Keratinocyte (primary cell): ENCODE data around the gene GPRC6A. TPM values are rescaled to one million over a fixed set of nuclear protein-coding genes. Genes with fewer than 3 reads are reported as not detected.

Experiments used
- DNase-seq: peaks from one replicate; pipeline ENCODE4 v3.0.0-alpha.2; 2011; ENCODE audit warnings: low read depth, missing footprints, low spot score
- FAIRE-seq: peaks from 2 replicates; lab custom pipeline; 2011; peaks lifted over from hg19 to GRCh38; lab: Jason Lieb, UNC
- H2AFZ ChIP-seq: 2 replicates; pipeline ENCODE4 v1.6.0; 2012; ENCODE audit warnings: low read length, control low read depth, inconsistent platforms; ENCODE audit not compliant: control insufficient read depth
- H3K27ac ChIP-seq: 2 replicates; pipeline ENCODE4 v1.5.1; 2011; ENCODE audit warnings: low read length; ENCODE audit not compliant: control insufficient read depth, insufficient read depth
- H3K27me3 ChIP-seq: 3 replicates; pipeline ENCODE4 v1.6.0; 2011; ENCODE audit warnings: low read length; ENCODE audit not compliant: control insufficient read depth, insufficient read depth; ENCODE audit errors: extremely low read depth
- H3K36me3 ChIP-seq, 2 experiments: 2 replicates in 1 of 2; 3 replicates in 1 of 2; pipeline ENCODE4 v1.5.1; 2011; ENCODE audit warnings: low read length in 2 of 2, mild to moderate bottlenecking in 1 of 2; ENCODE audit not compliant: control insufficient read depth in 2 of 2, insufficient read depth in 2 of 2; ENCODE audit errors: extremely low read depth in 1 of 2
- H3K4me1 ChIP-seq: 3 replicates; pipeline ENCODE4 v1.5.1; 2011; ENCODE audit warnings: low read length; ENCODE audit not compliant: control insufficient read depth, insufficient read depth; ENCODE audit errors: extremely low read depth
- H3K4me2 ChIP-seq: 3 replicates; pipeline ENCODE4 v1.6.0; 2011; ENCODE audit warnings: low read depth, low read length; ENCODE audit not compliant: control insufficient read depth, insufficient read depth; ENCODE audit errors: extremely low read depth
- H3K4me3 ChIP-seq, 3 experiments: fragments of 200-600 bp in 1 of 3; sonication (generic) in 1 of 3; 2 replicates in 2 of 3; 3 replicates in 1 of 3; pipeline ENCODE4 v1.5.1; 2011 to 2016; ENCODE audit warnings: low read length in 3 of 3, mild to moderate bottlenecking in 3 of 3, control low read depth in 2 of 3, inconsistent platforms in 1 of 3, low read depth in 1 of 3, mixed read lengths in 1 of 3, mixed run types in 1 of 3, moderate library complexity in 1 of 3; ENCODE audit not compliant: control insufficient read depth in 2 of 3, insufficient read depth in 2 of 3; ENCODE audit errors: extremely low read depth in 1 of 3
- H3K79me2 ChIP-seq: 2 replicates; pipeline ENCODE4 v1.6.0; 2012; ENCODE audit warnings: low read length; ENCODE audit not compliant: control insufficient read depth, insufficient read depth
- H3K9ac ChIP-seq: 3 replicates; pipeline ENCODE4 v1.6.0; 2011; ENCODE audit warnings: low read length; ENCODE audit not compliant: control insufficient read depth, insufficient read depth; ENCODE audit errors: extremely low read depth
- H3K9me1 ChIP-seq: 3 replicates; pipeline ENCODE4 v1.6.0; 2011; ENCODE audit warnings: low read length; ENCODE audit not compliant: control insufficient read depth, insufficient read depth; ENCODE audit errors: extremely low read depth
- H3K9me3 ChIP-seq: 2 replicates; pipeline ENCODE4 v1.5.1; 2012; ENCODE audit warnings: low read depth, low read length; ENCODE audit not compliant: control insufficient read depth
- H4K20me1 ChIP-seq: 3 replicates; pipeline ENCODE4 v1.6.0; 2011; ENCODE audit warnings: low read length; ENCODE audit not compliant: control insufficient read depth, insufficient read depth; ENCODE audit errors: extremely low read depth
- EZH2 ChIP-seq: IDR thresholded peaks from one replicate; pipeline ENCODE4 v1.6.1; 2012; ENCODE audit warnings: inconsistent platforms, mild to moderate bottlenecking, low read length, moderate library complexity
- dilution Hi-C: fragments of 300-500 bp; cut with MboI; formaldehyde crosslinking; loops from one replicate; pipeline ENCODE4 v1.7.0; 2020; ENCODE audit warnings: low sequenced_read_pairs; ENCODE audit not compliant: extremely low pct_ligation_motif_present
- polyA minus RNA-seq, 3 experiments: library from RNA; depleted of rRNA, polyadenylated mRNA; stranded (reverse); fragments of >200 nt; gene quantifications; 1 replicate in 1 of 3; 2 replicates in 1 of 3; 3 replicates in 1 of 3; pipeline ENCODE4 v1.2.3, GENCODE V29; 2011
- polyA plus RNA-seq, 5 experiments: library from polyadenylated mRNA; depleted of rRNA in 3 of 5; stranded (reverse) in 3 of 5; stranded (forward) in 1 of 5; unstranded in 1 of 5; fragments of >200 nt; gene quantifications; 1 replicate in 1 of 5; 2 replicates in 3 of 5; 3 replicates in 1 of 5; pipeline versions ENCODE4 v1.2.1 to v1.2.3, GENCODE V29; 2011 to 2012; ENCODE audit warnings: missing spikeins in 2 of 5, low read depth in 1 of 5, low replicate concordance in 1 of 5
- TF ChIP-seq, protein P1 (sequence below), 3 experiments: IDR thresholded peaks in 1 of 3; conservative IDR thresholded peaks in 1 of 3; optimal IDR thresholded peaks in 1 of 3; 2 replicates in 2 of 3; 3 replicates in 1 of 3; pipeline versions ENCODE3 to v1.5.1; 2011; ENCODE audit warnings: low read length in 3 of 3, mild to moderate bottlenecking in 3 of 3, moderate library complexity in 2 of 3, control low read depth in 1 of 3, inconsistent platforms in 1 of 3; ENCODE audit not compliant: insufficient read depth in 2 of 3; ENCODE audit errors: extremely low read depth in 1 of 3

The GPRC6A gene, protein sequence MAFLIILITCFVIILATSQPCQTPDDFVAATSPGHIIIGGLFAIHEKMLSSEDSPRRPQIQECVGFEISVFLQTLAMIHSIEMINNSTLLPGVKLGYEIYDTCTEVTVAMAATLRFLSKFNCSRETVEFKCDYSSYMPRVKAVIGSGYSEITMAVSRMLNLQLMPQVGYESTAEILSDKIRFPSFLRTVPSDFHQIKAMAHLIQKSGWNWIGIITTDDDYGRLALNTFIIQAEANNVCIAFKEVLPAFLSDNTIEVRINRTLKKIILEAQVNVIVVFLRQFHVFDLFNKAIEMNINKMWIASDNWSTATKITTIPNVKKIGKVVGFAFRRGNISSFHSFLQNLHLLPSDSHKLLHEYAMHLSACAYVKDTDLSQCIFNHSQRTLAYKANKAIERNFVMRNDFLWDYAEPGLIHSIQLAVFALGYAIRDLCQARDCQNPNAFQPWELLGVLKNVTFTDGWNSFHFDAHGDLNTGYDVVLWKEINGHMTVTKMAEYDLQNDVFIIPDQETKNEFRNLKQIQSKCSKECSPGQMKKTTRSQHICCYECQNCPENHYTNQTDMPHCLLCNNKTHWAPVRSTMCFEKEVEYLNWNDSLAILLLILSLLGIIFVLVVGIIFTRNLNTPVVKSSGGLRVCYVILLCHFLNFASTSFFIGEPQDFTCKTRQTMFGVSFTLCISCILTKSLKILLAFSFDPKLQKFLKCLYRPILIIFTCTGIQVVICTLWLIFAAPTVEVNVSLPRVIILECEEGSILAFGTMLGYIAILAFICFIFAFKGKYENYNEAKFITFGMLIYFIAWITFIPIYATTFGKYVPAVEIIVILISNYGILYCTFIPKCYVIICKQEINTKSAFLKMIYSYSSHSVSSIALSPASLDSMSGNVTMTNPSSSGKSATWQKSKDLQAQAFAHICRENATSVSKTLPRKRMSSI
- polyA plus RNA-seq: not detected in 3 replicates
- polyA plus RNA-seq (2011; ENCODE audit: low read depth): not detected
- polyA plus RNA-seq (2011; cell fraction: cytosol; rRNA removed): not detected in 2 replicates
- polyA plus RNA-seq (2011; cell fraction: nucleus; rRNA removed): not detected in 2 replicates
- not detected in 2 replicates for polyA plus RNA-seq (2012; ENCODE audit: low replicate concordance)
- polyA minus RNA-seq: not detected in 3 replicates
- not detected for polyA minus RNA-seq (2011; cell fraction: cytosol; rRNA and poly(A)+ RNA removed)
- polyA minus RNA-seq (2011; cell fraction: nucleus; rRNA and poly(A)+ RNA removed): not detected in 2 replicates

DNA sequence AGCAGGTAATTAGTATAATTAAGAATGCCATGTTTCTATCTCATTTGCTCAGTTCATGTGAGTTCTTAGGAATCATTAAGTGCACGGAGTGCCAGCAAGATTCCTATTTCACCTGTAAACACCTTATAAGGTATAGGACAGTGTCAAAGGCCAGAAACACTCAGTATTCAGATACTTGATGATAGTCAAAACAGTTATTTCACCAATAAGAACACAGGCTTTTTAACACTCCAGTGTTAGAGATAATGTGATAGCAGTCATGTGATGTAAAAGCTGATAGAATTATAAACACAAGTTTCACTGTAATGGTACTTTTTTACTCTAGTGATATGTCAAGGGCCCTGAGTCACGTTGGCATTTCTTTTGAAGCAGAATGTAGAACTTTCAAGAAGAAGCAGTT, at the start of gene GPRC6A:
GPRC6A (minus strand) TSS at position 101 of the 400 bp plus-strand sequence; CDS start at position 31, 70 bp downstream.
- Histone ChIP-seq H3K79me2 (no peaks in the 10 kb centered on the region), H2AFZ (no peak within 1 kb of the TSS), H3K9me3 (no peaks in the 10 kb centered on the region), H3K9me1 (no peaks in the 10 kb centered on the region), H3K4me3 (no peak within 1 kb of the TSS), H4K20me1 (no peaks in the 10 kb centered on the region), H3K27ac (no peak within 1 kb of the TSS), H3K4me1 (no peaks in the 10 kb centered on the region), H3K27me3 (no peaks in the 10 kb centered on the region), H3K4me2 (no peak within 1 kb of the TSS), H3K36me3 (no peaks in the 10 kb centered on the region), H3K9ac (no peak within 1 kb of the TSS)
- no peak for FAIRE-seq
- dilution Hi-C loops: no loop called here
- no peak for DNase-seq
- no peak for TF ChIP-seq EZH2
- TF ChIP-seq, protein P1, sequence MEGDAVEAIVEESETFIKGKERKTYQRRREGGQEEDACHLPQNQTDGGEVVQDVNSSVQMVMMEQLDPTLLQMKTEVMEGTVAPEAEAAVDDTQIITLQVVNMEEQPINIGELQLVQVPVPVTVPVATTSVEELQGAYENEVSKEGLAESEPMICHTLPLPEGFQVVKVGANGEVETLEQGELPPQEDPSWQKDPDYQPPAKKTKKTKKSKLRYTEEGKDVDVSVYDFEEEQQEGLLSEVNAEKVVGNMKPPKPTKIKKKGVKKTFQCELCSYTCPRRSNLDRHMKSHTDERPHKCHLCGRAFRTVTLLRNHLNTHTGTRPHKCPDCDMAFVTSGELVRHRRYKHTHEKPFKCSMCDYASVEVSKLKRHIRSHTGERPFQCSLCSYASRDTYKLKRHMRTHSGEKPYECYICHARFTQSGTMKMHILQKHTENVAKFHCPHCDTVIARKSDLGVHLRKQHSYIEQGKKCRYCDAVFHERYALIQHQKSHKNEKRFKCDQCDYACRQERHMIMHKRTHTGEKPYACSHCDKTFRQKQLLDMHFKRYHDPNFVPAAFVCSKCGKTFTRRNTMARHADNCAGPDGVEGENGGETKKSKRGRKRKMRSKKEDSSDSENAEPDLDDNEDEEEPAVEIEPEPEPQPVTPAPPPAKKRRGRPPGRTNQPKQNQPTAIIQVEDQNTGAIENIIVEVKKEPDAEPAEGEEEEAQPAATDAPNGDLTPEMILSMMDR (optimal IDR thresholded peaks at IDR 0.05 in 1 of 3, IDR thresholded peaks at IDR 0.05 in 1 of 3, conservative IDR thresholded peaks at IDR 0.05 in 1 of 3; ENCODE audit: extremely low read depth in 1 of 3, insufficient read depth in 2 of 3, low read length in 3 of 3): no peak

DNA sequence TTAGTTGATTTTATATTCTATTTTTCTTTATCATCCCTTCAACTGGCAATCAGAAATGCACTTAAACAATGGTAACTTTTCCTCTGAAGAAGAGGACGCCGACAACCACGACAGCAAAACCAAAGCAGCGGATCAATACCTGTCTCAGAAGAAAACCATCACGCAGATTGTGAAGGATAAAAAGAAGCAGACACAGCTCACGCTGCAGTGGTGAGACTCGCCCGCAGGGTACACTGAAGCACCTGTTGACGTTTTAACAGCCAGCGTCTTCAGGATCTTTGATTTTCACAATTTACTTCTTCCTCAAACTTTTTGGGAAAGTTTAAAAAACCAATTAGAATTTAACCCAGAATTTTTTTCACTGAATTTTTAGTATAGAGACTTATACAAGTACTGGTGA, 48.9 kb upstream of the GPRC6A start:
- H3K4me2 ChIP-seq: no peak overlapping the region
- no peaks in the 10 kb centered on the region for H3K4me1 ChIP-seq
- H3K27ac ChIP-seq: no peak overlapping the region
- no peak overlapping the region for H3K4me3 ChIP-seq
- H3K9ac ChIP-seq: no peak overlapping the region
- H3K27me3 ChIP-seq: peaks cover 33% of the 10 kb centered on the region
- TF ChIP-seq EZH2: peak; percentile 84
- TF ChIP-seq, protein P1 (optimal IDR thresholded peaks at IDR 0.05 in 1 of 3, IDR thresholded peaks at IDR 0.05 in 1 of 3, conservative IDR thresholded peaks at IDR 0.05 in 1 of 3; ENCODE audit: extremely low read depth in 1 of 3, insufficient read depth in 2 of 3, low read length in 3 of 3): no peak
- no peaks in the 10 kb centered on the region for H3K79me2 ChIP-seq
- dilution Hi-C loops: no loop called here
- no peak overlapping the region for H2AFZ ChIP-seq
- H3K9me3 ChIP-seq: no peaks in the 10 kb centered on the region
- DNase-seq (no peak), FAIRE-seq (no peak)
- H3K36me3 ChIP-seq: no peaks in the 10 kb centered on the region
- no peaks in the 10 kb centered on the region for H3K9me1 ChIP-seq
- H4K20me1 ChIP-seq: no peaks in the 10 kb centered on the region
